Adipocyte (in vitro differentiated cells): ENCODE measurements around the gene ZNF613.
"Not testable (repeated sequence)": the region's sequence is repeated elsewhere in the genome, so short reads cannot be mapped to it uniquely, and the experiment has no call there.

Source experiments
- DNase-seq: peaks from one replicate; pipeline ENCODE4 v3.0.0-alpha.2; 2015; ENCODE audit warnings: low read depth
- H3K27me3 ChIP-seq: replicated peaks from 2 replicates; pipeline ENCODE4 v1.7.0; 2013; ENCODE audit warnings: mild to moderate bottlenecking, low read length, moderate library complexity; ENCODE audit not compliant: control insufficient read depth, insufficient read depth
- H3K36me3 ChIP-seq: 2 replicates; pipeline ENCODE4 v1.7.0; 2013; ENCODE audit warnings: low read length, mild to moderate bottlenecking, moderate library complexity; ENCODE audit not compliant: control insufficient read depth, insufficient read depth, severe bottlenecking
- H3K4me1 ChIP-seq: 2 replicates; pipeline ENCODE4 v1.7.0; 2013; ENCODE audit warnings: mild to moderate bottlenecking, low read length, moderate library complexity; ENCODE audit not compliant: control insufficient read depth, insufficient read depth
- H3K4me3 ChIP-seq: 2 replicates; pipeline ENCODE4 v1.7.0; 2013; ENCODE audit warnings: mild to moderate bottlenecking, low read length, moderate library complexity
- H3K9ac ChIP-seq: 2 replicates; pipeline ENCODE4 v1.7.0; 2013; ENCODE audit warnings: mild to moderate bottlenecking, low read length, moderate library complexity
- H3K9me3 ChIP-seq: 2 replicates; pipeline ENCODE4 v1.7.0; 2013; ENCODE audit warnings: mild to moderate bottlenecking, low read length, moderate library complexity; ENCODE audit not compliant: control insufficient read depth

Gene ZNF613

DNA sequence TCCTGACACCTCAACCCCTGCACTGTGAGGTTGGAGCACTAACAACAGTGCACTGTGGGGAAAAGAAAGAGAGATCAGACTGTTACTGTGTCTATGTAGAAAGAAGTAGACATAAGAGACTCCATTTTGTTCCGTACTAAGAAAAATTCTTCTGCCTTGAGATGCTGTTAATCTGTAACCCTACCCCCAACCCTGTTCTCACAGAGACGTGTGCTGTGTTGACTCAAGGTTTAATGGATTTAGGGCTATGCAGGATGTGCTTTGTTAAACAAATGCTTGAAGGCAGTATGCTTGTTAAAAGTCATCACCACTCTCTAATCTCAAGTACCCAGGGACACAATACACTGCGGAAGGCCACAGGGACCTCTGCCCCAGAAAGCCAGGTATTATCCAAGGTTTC lies 21.6 kb upstream of the ZNF613 start:
- H3K4me3 ChIP-seq, H3K9ac ChIP-seq, DNase-seq, H3K4me1 ChIP-seq, H3K27me3 ChIP-seq, H3K36me3 ChIP-seq: not testable (repeated sequence)
- H3K9me3 ChIP-seq = peaks cover 18% of the 10 kb centered on the region

DNA sequence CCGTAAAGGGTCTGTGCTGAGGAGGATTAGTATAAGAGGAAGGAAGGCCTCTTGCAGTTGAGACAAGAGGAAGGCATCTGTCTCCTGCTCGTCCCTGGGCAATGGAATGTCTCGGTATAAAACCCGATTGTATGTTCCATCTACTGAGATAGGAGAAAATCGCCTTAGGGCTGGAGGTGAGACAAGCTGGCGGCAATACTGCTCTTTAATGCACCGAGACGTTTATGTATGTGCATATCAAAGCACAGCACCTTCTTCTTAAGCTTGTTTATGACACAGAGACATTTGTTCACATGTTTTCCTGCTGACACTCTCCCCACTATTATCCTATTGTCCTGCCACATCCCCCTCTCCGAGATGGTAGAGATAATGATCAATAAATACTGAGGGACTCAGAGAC lies 21.2 kb upstream of the ZNF613 start:
- not testable (repeated sequence) for H3K9ac ChIP-seq, H3K4me3 ChIP-seq, H3K27me3 ChIP-seq, DNase-seq, H3K4me1 ChIP-seq, H3K36me3 ChIP-seq
- H3K9me3 ChIP-seq = peaks cover 20% of the 10 kb centered on the region

- H3K27me3 ChIP-seq, H3K9ac ChIP-seq, H3K4me1 ChIP-seq, DNase-seq, H3K36me3 ChIP-seq, H3K4me3 ChIP-seq: not testable (repeated sequence)
- H3K9me3 ChIP-seq = peaks cover 37% of the 10 kb centered on the region
Measured at GRCh38 chr19:51907981-51908380, 19.3 kb upstream of the ZNF613 start.

DNA sequence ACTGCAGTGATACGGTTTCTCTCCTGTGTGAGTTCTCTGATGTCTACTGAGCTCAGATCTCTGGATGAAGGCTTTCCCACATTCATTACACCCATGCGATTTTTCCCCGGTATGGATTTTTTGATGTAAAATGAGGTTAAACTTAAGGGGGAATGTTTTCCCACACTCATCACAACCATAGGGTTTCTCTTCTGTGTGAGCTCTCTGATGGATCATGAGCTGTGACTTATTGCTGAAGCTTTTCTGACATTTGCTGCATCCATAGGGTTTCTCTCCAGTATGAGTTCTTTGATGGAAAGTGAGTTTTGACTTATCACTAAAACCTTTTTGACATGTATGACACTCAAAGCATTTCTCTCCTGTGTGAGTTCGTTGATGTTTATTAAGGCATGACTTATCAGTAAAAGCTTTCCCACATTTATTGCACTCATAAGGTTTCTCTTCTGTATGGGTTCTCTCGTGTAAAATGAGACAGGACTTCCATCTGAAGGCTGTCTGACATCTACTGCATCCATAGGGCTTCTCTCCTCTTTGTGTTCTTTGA lies 11.9 kb upstream of the ZNF613 start:
- Histone ChIP-seq H3K9me3 (peaks cover 86% of the 10 kb centered on the region), H3K9ac (no peak overlapping the region), H3K4me3 (peak overlapping the region; percentile 38), H3K4me1 (no peaks in the 10 kb centered on the region), H3K36me3 (no peaks in the 10 kb centered on the region), H3K27me3 (no peaks in the 10 kb centered on the region)
- no peak for DNase-seq

GRCh38 chr19:51916167-51916566 lies 11.1 kb upstream of the ZNF613 start:
- Histone ChIP-seq H3K4me3 (peak overlapping the region; percentile 9), H3K9me3 (peaks cover 91% of the 10 kb centered on the region), H3K4me1 (no peaks in the 10 kb centered on the region), H3K36me3 (no peaks in the 10 kb centered on the region), H3K27me3 (no peaks in the 10 kb centered on the region), H3K9ac (no peak overlapping the region)
- DNase-seq = no peak

DNA sequence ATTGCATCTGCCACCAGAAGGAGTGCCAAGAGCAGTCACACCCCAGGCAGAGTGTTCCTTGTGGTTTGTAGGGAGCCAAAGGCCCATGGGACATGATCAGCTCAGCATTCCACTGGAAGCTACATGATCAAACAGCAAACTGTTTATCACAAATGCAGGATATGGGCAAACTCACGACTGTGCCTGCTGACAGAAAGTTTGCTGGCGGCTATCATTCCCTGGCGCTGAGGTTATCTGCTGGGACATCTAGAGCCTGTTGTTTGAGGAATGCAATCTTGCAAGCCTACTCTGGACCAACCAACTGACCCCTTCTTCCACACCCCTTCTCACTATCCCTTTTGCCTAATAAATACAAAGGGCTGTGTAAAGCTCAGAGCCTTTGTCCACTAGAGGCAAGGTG lies 7.7 kb upstream of the ZNF613 start:
- H3K36me3 ChIP-seq = no peaks in the 10 kb centered on the region
- no peak for DNase-seq
- no peak overlapping the region for H3K4me3 ChIP-seq
- H3K9ac ChIP-seq = no peak overlapping the region
- H3K9me3 ChIP-seq = peaks cover 80% of the 10 kb centered on the region
- H3K4me1 ChIP-seq = no peaks in the 10 kb centered on the region
- H3K27me3 ChIP-seq = no peaks in the 10 kb centered on the region

- Histone ChIP-seq H3K36me3 (no peaks in the 10 kb centered on the region), H3K9ac (no peak overlapping the region), H3K4me3 (no peak overlapping the region), H3K9me3 (peaks cover 57% of the 10 kb centered on the region), H3K27me3 (no peaks in the 10 kb centered on the region), H3K4me1 (no peaks in the 10 kb centered on the region)
- no peak for DNase-seq
Measured at GRCh38 chr19:51921949-51922348, 5.3 kb upstream of the ZNF613 start.

GRCh38 chr19:51926426-51926783 lies 867 bp upstream of the ZNF613 start:
- Histone ChIP-seq H3K9ac (peak overlapping the region; percentile 93), H3K4me1 (peaks cover 8% of the 10 kb centered on the region), H3K36me3 (peaks cover 18% of the 10 kb centered on the region), H3K9me3 (peaks cover 20% of the 10 kb centered on the region), H3K27me3 (no peaks in the 10 kb centered on the region), H3K4me3 (peak overlapping the region; percentile 98)
- DNase-seq = no peak

DNA sequence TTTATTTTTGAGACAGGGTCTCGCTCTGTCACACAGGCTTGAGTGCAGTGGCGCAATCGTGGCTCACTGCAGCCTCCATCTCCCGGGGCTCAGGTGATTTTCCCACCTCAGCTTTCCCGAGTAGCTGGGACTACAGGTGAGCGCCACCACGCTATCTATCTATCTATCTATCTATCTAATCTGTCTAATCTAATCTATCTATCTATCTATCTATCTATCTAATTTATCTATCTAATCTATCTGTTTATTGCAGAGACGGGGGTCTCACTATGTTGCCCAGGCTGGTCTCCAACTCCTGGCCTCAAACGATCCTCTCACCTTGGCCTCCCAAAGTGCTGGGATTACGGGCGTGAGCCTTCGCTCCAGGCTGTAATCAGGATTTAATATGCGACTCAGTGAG lies 587 bp downstream of the ZNF613 start:
- no peaks in the 10 kb centered on the region for H3K27me3 ChIP-seq
- H3K9me3 ChIP-seq = peaks cover 5% of the 10 kb centered on the region
- H3K9ac ChIP-seq = peak overlapping the region; percentile 93
- DNase-seq = no peak
- peaks cover 29% of the 10 kb centered on the region for H3K36me3 ChIP-seq
- H3K4me3 ChIP-seq = peak overlapping the region; percentile 98
- H3K4me1 ChIP-seq = peaks cover 8% of the 10 kb centered on the region

DNA sequence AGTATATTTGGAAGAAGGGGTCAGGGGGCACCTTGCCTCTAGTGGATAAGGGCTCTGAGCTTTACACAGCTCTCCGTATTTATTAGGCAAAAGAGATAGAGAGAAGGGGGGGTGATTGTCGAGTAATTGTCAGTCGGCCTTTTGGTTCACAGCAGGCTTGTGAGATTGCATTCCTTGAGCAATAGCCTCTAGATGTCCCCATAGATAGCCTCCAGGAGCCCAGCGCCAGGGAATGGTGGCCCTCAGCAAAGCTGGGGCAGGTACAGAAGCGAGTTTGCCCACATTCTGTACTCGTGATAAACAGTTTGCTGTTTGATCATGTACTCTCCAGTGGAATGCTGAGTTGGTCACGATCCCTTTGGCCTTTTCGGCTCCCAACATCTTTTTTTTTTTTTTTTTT lies 4.6 kb downstream of the ZNF613 start:
- DNase-seq = no peak
- Histone ChIP-seq H3K9me3 (peaks cover 12% of the 10 kb centered on the region), H3K36me3 (peaks cover 67% of the 10 kb centered on the region)

DNA sequence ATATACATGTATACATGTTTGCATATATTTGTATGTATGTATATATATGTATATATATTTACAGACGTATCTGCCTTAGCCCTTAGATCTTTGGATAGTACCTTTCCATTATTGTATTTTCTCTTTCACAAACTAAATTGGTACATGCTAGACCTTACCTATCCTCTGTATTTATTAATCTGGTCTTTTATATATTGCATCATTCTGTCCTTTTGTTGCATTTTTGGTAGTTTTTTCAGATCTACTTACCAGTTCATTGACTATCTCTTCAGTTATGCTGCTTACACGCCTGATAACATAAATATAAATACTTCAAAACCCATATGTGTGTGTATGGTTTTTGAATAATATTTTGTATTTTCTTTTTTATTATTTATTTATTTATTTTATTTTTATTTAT lies 11.7 kb downstream of the ZNF613 start:
- Histone ChIP-seq H3K27me3 (no peaks in the 10 kb centered on the region), H3K4me3 (no peak overlapping the region), H3K4me1 (no peaks in the 10 kb centered on the region), H3K36me3 (peaks cover 92% of the 10 kb centered on the region), H3K9me3 (peaks cover 67% of the 10 kb centered on the region), H3K9ac (no peak overlapping the region)
- DNase-seq = no peak

More for the DNA sequence above, 4.6 kb downstream of the ZNF613 start:
- H3K9ac ChIP-seq = no peak overlapping the region
- H3K27me3 ChIP-seq = no peaks in the 10 kb centered on the region
- no peak overlapping the region for H3K4me3 ChIP-seq
- peaks cover 8% of the 10 kb centered on the region for H3K4me1 ChIP-seq

DNA sequence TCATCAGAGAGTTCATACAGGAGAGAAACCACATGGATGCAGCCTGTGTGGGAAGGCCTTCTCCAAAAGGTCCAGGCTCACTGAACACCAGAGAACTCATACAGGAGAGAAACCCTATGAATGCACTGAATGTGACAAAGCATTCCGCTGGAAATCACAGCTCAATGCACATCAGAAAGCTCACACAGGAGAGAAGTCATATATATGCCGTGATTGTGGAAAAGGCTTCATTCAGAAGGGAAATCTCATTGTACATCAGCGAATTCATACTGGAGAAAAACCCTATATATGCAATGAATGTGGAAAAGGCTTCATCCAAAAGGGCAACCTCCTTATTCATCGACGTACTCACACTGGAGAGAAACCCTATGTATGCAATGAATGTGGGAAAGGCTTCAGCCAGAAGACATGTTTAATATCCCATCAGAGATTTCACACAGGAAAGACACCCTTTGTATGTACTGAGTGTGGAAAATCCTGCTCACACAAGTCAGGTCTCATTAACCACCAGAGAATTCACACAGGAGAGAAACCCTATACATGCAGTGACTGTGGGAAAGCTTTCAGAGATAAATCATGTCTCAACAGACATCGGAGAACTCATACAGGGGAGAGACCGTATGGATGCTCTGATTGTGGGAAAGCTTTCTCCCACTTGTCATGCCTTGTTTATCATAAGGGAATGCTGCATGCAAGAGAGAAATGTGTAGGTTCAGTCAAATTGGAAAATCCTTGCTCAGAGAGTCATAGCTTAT lies 17.7 kb downstream of the ZNF613 start:
- Histone ChIP-seq H3K4me1 (no peaks in the 10 kb centered on the region), H3K9ac (no peak overlapping the region), H3K27me3 (no peaks in the 10 kb centered on the region), H3K9me3 (peaks cover 100% of the 10 kb centered on the region), H3K4me3 (peak overlapping the region; percentile 75), H3K36me3 (peaks cover 66% of the 10 kb centered on the region)
- no peak for DNase-seq
